Uterus (tissue), 2 donors: ENCODE results near the gene SIPA1.

Experiments used
- POLR2A ChIP-seq, 2 donors: fragments of 450-650 bp; IDR thresholded peaks; one replicate each; pipeline ENCODE4 v1.6.1; 2016; ENCODE audit warnings: antibody characterized with exemption in 2 of 2, mild to moderate bottlenecking in 1 of 2, moderate library complexity in 1 of 2
- TF ChIP-seq, protein P1 (sequence below), 4 experiments: fragments of 200-600 bp in 2 of 4; fragments of 450-650 bp in 2 of 4; sonication (generic) in 2 of 4; IDR thresholded peaks; one replicate each; pipeline ENCODE4 v1.5.1; 2016 to 2019; ENCODE audit warnings: antibody characterized with exemption in 4 of 4, mild to moderate bottlenecking in 2 of 4, moderate library complexity in 1 of 4

DNA sequence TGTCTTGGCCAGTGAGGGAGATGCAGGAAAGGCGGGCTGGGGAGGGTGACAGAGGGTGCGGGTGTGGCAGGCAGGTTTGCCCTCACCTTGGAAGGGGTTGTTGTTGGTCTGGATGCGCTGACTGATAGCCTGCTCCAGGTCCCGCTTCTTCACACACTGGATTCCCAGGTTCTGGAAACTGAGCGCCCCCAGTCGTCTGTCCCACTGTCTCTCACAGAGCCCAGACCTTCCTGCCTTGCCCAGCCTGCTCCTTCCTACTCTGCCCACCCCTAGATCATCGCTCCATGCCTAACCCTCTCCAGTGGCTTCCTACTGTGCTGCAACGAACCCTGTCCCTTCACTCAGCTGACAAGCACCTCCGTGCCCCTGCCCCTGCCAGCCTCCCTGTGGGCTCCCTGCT, 22.1 kb downstream of the SIPA1 start:
- TF ChIP-seq, protein P1, sequence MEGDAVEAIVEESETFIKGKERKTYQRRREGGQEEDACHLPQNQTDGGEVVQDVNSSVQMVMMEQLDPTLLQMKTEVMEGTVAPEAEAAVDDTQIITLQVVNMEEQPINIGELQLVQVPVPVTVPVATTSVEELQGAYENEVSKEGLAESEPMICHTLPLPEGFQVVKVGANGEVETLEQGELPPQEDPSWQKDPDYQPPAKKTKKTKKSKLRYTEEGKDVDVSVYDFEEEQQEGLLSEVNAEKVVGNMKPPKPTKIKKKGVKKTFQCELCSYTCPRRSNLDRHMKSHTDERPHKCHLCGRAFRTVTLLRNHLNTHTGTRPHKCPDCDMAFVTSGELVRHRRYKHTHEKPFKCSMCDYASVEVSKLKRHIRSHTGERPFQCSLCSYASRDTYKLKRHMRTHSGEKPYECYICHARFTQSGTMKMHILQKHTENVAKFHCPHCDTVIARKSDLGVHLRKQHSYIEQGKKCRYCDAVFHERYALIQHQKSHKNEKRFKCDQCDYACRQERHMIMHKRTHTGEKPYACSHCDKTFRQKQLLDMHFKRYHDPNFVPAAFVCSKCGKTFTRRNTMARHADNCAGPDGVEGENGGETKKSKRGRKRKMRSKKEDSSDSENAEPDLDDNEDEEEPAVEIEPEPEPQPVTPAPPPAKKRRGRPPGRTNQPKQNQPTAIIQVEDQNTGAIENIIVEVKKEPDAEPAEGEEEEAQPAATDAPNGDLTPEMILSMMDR (IDR thresholded peaks at IDR 0.05) = no peak
- TF ChIP-seq POLR2A (IDR thresholded peaks at IDR 0.05) = no peak
